ENCODE data around the gene STAT4. TPM values are rescaled to one million over a fixed set of nuclear protein-coding genes. Genes with fewer than 3 reads are reported as not detected.

The STAT4 gene, protein sequence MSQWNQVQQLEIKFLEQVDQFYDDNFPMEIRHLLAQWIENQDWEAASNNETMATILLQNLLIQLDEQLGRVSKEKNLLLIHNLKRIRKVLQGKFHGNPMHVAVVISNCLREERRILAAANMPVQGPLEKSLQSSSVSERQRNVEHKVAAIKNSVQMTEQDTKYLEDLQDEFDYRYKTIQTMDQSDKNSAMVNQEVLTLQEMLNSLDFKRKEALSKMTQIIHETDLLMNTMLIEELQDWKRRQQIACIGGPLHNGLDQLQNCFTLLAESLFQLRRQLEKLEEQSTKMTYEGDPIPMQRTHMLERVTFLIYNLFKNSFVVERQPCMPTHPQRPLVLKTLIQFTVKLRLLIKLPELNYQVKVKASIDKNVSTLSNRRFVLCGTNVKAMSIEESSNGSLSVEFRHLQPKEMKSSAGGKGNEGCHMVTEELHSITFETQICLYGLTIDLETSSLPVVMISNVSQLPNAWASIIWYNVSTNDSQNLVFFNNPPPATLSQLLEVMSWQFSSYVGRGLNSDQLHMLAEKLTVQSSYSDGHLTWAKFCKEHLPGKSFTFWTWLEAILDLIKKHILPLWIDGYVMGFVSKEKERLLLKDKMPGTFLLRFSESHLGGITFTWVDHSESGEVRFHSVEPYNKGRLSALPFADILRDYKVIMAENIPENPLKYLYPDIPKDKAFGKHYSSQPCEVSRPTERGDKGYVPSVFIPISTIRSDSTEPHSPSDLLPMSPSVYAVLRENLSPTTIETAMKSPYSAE
- 4.8 TPM for total RNA-seq

DNA sequence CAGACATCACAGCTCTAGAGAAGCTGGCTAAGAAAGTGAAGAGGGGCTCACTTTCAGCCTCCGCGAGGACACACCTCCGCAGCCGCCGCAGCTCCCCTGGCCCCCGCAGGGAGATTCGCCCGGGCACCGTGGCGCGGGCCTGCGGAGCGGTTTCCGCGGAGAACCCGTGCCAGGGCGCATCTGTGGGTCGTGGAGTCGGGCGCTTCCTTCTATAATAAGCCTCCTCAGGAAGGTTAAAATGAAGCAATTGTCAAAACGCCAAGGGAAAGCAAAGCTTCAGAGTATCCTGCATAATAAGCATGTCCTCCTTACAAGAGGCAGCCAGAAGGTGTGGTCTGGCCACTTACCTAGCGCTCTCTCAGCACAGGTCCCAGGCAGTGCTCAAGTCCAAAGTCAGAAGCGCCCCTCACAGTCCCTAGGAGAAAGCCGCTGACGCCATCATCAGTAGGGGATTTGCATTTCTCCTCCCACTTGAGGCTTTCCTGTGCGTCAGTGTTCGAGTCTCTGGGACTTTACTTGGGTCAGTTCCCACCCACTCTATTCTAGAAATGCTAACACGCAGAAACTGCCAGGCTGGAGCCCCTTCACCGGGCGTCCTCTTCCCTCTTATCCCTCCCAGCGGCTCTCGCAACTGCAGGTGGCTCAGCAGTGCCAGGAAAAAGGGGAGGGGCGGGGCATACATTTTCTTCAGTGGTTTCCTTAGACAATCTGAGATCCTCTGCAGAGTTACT is at the start of gene STAT4:
STAT4 (minus strand) TSS at position 395 of the 731 bp plus-strand sequence. CDS start 2,791 bp downstream, outside the sequence.
- DNase-seq (ENCODE audit: low spot score): peak; percentile 56

- no peak for DNase-seq (ENCODE audit: low spot score)
These were observed 49.2 kb upstream of the STAT4 start for GRCh38 chr2:191199929-191200512.

- DNase-seq (ENCODE audit: low spot score): no peak
These were observed 47.5 kb upstream of the STAT4 start for GRCh38 chr2:191198271-191198670.

- no peak for DNase-seq (ENCODE audit: low spot score)
These were observed 46.3 kb upstream of the STAT4 start for GRCh38 chr2:191197096-191197495.

- DNase-seq (ENCODE audit: low spot score): no peak
These were observed 44.2 kb upstream of the STAT4 start for GRCh38 chr2:191195021-191195420.

- no peak for DNase-seq (ENCODE audit: low spot score)
These were observed 40.2 kb upstream of the STAT4 start for GRCh38 chr2:191190861-191191552.

- DNase-seq (ENCODE audit: low spot score): no peak
These were observed 39.6 kb upstream of the STAT4 start for GRCh38 chr2:191190435-191190834.

DNA sequence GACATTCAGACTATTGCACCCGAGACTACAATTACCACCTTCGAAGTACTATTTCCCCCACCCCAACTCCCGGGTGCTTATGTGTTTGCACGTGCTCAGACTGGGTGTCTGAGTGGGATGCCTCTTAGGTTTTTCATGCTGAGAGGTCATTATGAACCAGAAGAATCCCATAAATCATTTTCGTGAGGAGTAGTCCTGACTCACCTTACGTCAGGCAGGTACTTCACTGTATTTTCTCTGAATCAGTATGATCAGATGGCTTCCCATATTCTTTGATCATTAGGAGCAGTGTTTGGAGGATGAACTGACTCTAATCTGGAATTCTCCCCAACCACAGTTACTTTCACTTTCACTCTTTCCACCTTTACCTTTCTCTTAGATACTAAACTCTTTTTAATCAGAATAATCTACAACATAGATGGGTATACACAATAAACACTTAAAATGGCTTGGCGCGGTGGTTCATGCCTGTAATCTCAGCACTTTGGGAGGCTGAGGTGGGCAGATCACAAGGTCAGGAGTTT is 38.4 kb upstream of the STAT4 start:
- DNase-seq (ENCODE audit: low spot score): no peak

DNA sequence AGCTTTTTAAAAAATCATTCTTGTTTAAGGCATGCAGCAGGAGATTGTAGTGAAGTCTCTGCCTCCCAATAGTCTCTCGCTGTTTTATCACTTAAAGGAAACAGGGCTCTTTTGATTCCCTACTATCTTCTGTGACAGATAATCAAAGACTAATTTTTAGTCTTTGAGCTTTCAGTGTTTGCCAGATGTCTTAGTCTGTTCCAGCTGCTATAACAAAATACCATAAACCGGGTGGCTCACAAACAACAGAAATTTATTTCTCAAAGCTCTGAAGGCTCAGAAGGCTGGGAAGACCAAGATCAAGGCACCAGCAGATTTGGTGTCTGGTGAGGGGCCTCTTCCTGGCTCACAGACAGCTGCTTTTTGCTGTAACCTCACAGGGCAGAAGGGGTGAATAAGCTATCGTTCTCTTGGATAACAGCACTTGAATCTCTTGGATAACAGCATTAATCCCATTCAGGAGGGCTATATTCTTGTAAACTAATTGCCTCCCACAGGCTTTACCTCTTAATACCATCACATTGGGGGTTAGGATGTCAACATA is 37.8 kb upstream of the STAT4 start:
- DNase-seq (ENCODE audit: low spot score): no peak

- no peak for DNase-seq (ENCODE audit: low spot score)
These were observed 36.5 kb upstream of the STAT4 start for GRCh38 chr2:191187105-191187829.

- no peak for DNase-seq (ENCODE audit: low spot score)
These were observed 33.7 kb upstream of the STAT4 start for GRCh38 chr2:191184457-191184856.

DNA sequence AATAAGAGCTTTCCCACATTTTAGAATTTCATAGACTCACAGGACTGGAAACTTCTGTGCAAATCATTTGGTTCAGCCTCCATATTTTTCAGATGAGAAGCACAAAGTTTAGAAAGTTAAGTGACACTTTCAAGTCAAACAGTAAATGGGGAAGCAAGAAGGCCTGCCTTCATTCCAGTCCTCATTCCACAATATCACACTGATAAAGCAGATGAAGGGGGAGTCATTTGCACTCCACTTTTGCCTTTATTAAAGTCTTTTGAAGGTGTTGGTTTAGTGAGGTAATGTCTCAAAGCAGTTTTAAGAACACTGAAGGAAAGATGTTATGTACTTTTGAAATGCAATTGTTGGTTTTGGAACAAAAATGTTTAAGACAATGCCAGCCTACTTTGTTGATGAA is 32.7 kb upstream of the STAT4 start:
- DNase-seq (ENCODE audit: low spot score): no peak

- no peak for DNase-seq (ENCODE audit: low spot score)
These were observed 32.3 kb upstream of the STAT4 start for GRCh38 chr2:191183081-191183480.

DNA sequence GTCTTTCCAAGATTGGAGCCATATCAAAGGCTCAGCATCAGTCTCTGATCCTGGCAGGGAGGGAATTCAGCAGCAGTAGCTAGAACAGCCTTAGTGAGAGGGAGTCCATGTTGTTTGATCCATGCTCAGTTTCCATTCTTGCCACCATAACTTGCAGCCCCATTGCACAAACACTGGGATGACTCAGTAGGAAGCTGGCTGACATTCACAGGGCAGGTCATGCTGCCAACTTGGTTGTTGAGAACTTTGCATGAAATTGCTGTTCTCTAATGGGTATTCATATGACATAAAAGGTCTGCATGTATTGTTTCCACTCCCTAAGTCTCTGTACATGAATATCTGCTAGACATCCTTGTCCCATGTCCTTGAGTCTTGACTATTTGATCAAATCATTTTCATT is 29.9 kb upstream of the STAT4 start:
- DNase-seq (ENCODE audit: low spot score): no peak

DNA sequence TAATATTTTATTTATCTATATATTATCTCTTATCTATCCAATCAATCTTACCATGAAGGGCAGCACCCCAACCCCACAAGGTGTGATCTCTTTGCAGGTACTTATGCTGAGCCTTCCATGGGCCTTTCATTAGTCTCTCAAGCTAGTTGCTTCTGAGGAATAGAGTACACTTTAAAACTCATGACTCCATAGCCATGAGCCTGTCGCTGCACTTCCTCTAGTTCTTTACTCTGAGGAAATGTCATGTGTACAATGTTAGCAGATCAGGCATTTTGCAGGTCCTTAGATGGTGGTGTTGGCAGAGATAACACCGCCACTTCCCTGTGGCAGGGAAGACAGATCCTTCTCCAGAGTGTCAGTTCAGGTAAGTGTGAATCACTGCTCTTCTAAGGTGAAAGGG is 29.5 kb upstream of the STAT4 start:
- no peak for DNase-seq (ENCODE audit: low spot score)

DNA sequence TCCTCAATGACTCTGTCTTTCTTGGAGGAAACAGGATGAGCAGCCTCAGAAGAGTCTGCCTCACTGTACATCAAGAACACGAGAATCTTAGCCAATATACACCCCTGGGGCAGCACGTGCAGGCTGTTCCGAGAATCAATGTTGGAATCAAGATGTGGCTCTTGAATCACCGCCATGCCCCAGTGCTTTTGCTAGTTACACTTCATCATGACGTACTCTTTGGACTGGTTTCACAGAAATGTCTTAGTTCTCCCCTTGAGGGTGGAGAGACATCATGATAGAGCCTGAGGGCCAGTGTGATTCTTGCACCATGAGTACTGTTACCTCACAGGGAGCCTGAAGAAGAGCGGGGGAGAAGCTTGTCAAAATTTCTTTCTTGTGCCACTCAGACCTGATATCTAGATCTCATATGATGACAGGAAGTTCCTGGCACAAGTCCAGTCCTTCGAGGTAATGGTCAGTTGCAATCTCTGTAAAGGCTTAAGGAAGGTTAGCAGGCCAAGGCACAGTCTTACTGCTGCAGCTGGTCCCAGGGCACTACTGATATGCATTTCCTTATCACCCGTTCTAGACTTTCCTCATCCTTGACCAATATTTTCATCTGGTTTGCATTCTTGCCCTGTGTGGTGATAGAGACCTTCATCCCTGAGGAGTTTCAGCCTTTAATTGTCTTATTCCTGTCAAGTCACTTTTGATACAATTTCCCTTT is 28.2 kb upstream of the STAT4 start:
- peak; percentile 56 for DNase-seq (ENCODE audit: low spot score)

GRCh38 chr2:191177751-191178736 is 27.2 kb upstream of the STAT4 start:
- no peak for DNase-seq (ENCODE audit: low spot score)

- DNase-seq (ENCODE audit: low spot score): no peak
These were observed 26.1 kb upstream of the STAT4 start for GRCh38 chr2:191176801-191177438.
